Adrenal gland (tissue), 12 donors: Measurements from ENCODE around the gene MTHFD1L. TPM values are rescaled to one million over a fixed set of nuclear protein-coding genes. Genes with fewer than 3 reads are reported as not detected.

Experiments used
- DNase-seq, 7 donors: peaks; one replicate each; pipeline ENCODE4 v3.0.0-alpha.2; 2019 to 2020
- H3K27ac ChIP-seq, 5 donors: fragments of 200-600 bp; sonication (generic) in 4 of 5; 1 replicate in 3 of 5; 2 replicates in 2 of 5; pipeline versions ENCODE4 v1.5.1 to v1.8.0; 2016 to 2020; ENCODE audit warnings: mild to moderate bottlenecking in 1 of 5
- H3K27me3 ChIP-seq: fragments of 200-600 bp; 2 replicates; pipeline ENCODE4 v1.8.0; 2021
- H3K36me3 ChIP-seq, 2 donors: fragments of 200-600 bp; replicated peaks in 1 of 2; 1 replicate in 1 of 2; 2 replicates in 1 of 2; pipeline versions ENCODE4 v1.5.1 to v1.8.0; 2018 to 2022
- H3K4me1 ChIP-seq, 2 donors: fragments of 200-600 bp; replicated peaks in 1 of 2; 1 replicate in 1 of 2; 2 replicates in 1 of 2; pipeline versions ENCODE4 v1.5.1 to v1.8.0; 2018 to 2021
- H3K4me3 ChIP-seq, 4 donors: fragments of 200-600 bp; sonication (generic) in 3 of 4; one replicate each; pipeline ENCODE4 v1.5.1; 2016 to 2018
- H3K9me3 ChIP-seq, 3 donors: fragments of 200-600 bp; sonication (generic) in 1 of 3; replicated peaks in 1 of 3; 1 replicate in 2 of 3; 2 replicates in 1 of 3; pipeline versions ENCODE4 v1.5.1 to v1.8.0; 2016 to 2021
- POLR2A ChIP-seq, 2 donors: fragments of 450-650 bp; IDR thresholded peaks; one replicate each; pipeline ENCODE4 v1.6.1; 2017; ENCODE audit warnings: antibody characterized with exemption in 2 of 2, mild to moderate bottlenecking in 2 of 2, moderate library complexity in 1 of 2
- WGBS, 4 donors: extraction: QIAGEN DNeasy Blood & Tissue Kit in 2 of 4; methylation state at CpG; one replicate each; pipeline versions ENCODE4 v1.1.5 to v1.1.7; 2013 to 2017; 5-methylcytosine and 5-hydroxymethylcytosine counted together
- intact Hi-C, 2 donors: fragments of 100-400 bp; cut with DNase I; formaldehyde crosslinking; loops; one replicate each; pipeline versions ENCODE4 v1.14.1 to v1.15.0; 2022 to 2023
- polyA plus RNA-seq, 3 donors: library from polyadenylated mRNA; stranded (reverse); fragments of 200-250 nt in 2 of 3; fragments of 350-450 nt in 1 of 3; fragmentation: Illumina TruSeq in 1 of 3; extraction: RNeasy Lipid Tissue Mini Kit (QIAGEN cat#74804) in 1 of 3; gene quantifications; one replicate each; pipeline ENCODE4 v1.2.3, GENCODE V29; 2013 to 2014
- total RNA-seq, 9 donors: library from RNA; depleted of rRNA in 4 of 9; stranded (reverse); fragments of >200 nt in 4 of 9; fragments of 120-200 nt in 1 of 9; fragmentation: NEBNext Ultra II Directional in 1 of 9; extraction: Animal tissue kit (Norgen Biotek cat#: 25700) in 1 of 9; gene quantifications; one replicate each; pipeline versions ENCODE4 v1.1.0 to v1.2.4, GENCODE V29; 2013 to 2023
- TF ChIP-seq, protein P1 (sequence below), 6 experiments: fragments of 450-650 bp in 4 of 6; fragments of 200-600 bp in 2 of 6; sonication (generic) in 1 of 6; IDR thresholded peaks; 1 replicate in 5 of 6; 2 replicates in 1 of 6; pipeline versions ENCODE4 v1.5.1 to v1.8.0; 2016 to 2021; ENCODE audit warnings: antibody characterized with exemption in 6 of 6, mild to moderate bottlenecking in 2 of 6, moderate library complexity in 1 of 6
- donor health status: healthy with polysubstance abuse.
- donor health status: Bipolar disorder and iron deficiency.
- donor health status: DM: yes; HTN: yes; CAD: no.
- donor health status: DM: no; HTN: no; CAD: no.
- donor health status: DM: no; HTN: no; CAD: no.
- donor health status: DM: yes; HTN: yes; CAD: no.

Gene MTHFD1L
- total and polyA plus RNA-seq, 12 donors = 8.5 to 28.8 (median 18.1) TPM

DNA sequence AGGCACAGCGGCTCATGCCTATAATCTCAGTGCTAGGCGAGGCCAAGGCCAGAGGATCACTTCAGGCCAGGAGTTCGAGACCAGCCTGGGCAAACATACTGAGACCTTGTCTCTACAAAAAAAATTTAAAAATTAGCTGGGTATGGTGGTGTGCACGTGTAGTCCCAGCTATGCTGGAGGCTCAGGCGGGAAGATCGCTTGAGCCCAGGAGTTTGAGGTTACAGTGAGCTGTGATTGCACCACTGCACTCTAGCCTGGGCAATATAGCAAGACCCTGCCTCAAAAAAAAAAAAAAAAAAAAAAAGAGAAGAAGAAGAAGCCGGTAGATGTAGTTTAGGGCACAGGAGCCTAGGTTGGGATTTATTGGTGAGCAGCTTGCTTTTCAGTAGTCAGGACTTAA is 20.7 kb downstream of the MTHFD1L start:
- H3K4me1 ChIP-seq = peaks cover 6 to 20% of the 10 kb centered on the region in 2 donors

DNA sequence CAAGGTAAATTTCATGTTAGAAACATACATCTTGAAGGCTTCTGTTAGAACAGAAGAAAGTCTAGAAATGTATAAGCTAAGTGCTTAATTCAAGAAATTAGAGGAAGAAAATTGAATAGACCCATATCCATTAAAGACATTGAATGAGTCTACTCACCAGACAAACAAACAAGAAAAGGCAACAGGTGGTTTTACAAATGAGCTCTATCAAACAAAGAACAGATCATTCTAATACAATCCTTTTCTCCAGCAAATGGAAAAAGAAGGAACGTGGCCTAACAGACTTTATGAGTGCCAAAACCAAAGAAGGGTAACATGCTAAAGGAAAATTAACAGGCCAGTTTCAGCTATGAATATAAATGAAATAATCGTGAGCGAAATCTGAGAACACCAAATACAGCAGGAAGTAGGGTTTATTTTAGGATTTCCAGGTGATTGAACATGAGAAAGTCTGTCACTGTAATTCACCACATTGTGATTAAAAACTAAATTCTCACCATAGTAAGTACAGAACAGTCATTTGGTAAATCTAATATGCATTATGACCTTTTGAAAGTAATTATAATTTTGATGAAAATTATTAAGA is 22.6 kb downstream of the MTHFD1L start:
- peaks cover 0 to 4% of the 10 kb centered on the region in 2 donors for H3K4me1 ChIP-seq
- no peaks in the 10 kb centered on the region for H3K27me3 ChIP-seq
- intact Hi-C loops = no loop called here
- no peaks in the 10 kb centered on the region for H3K9me3 ChIP-seq
- DNase-seq = no peak
- H3K36me3 ChIP-seq = peaks cover 0 to 28% of the 10 kb centered on the region in 2 donors
- WGBS, 4 donors = 84 to 92% (median 87%) methylated on average over 3 of the region's 3 CpGs
- H3K4me3 ChIP-seq = no peak overlapping the region
- no peak overlapping the region for H3K27ac ChIP-seq
- TF ChIP-seq POLR2A (IDR thresholded peaks at IDR 0.05) = no peak
- TF ChIP-seq, protein P1, sequence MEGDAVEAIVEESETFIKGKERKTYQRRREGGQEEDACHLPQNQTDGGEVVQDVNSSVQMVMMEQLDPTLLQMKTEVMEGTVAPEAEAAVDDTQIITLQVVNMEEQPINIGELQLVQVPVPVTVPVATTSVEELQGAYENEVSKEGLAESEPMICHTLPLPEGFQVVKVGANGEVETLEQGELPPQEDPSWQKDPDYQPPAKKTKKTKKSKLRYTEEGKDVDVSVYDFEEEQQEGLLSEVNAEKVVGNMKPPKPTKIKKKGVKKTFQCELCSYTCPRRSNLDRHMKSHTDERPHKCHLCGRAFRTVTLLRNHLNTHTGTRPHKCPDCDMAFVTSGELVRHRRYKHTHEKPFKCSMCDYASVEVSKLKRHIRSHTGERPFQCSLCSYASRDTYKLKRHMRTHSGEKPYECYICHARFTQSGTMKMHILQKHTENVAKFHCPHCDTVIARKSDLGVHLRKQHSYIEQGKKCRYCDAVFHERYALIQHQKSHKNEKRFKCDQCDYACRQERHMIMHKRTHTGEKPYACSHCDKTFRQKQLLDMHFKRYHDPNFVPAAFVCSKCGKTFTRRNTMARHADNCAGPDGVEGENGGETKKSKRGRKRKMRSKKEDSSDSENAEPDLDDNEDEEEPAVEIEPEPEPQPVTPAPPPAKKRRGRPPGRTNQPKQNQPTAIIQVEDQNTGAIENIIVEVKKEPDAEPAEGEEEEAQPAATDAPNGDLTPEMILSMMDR (IDR thresholded peaks at IDR 0.05) = no peak

More for the DNA sequence above, 20.7 kb downstream of the MTHFD1L start:
- no peak for DNase-seq
- intact Hi-C loops = no loop called here
- Histone ChIP-seq H3K36me3 (peaks cover 0 to 28% of the 10 kb centered on the region in 2 donors), H3K9me3 (no peaks in the 10 kb centered on the region), H3K27ac (no peak overlapping the region), H3K4me3 (no peak overlapping the region), H3K27me3 (no peaks in the 10 kb centered on the region)
- TF ChIP-seq, protein P1 (IDR thresholded peaks at IDR 0.05) = no peak
- TF ChIP-seq POLR2A (IDR thresholded peaks at IDR 0.05) = no peak
- 96 to 98% (median 96%) methylated on average over 7 of the region's 7 CpGs for WGBS, 4 donors

DNA sequence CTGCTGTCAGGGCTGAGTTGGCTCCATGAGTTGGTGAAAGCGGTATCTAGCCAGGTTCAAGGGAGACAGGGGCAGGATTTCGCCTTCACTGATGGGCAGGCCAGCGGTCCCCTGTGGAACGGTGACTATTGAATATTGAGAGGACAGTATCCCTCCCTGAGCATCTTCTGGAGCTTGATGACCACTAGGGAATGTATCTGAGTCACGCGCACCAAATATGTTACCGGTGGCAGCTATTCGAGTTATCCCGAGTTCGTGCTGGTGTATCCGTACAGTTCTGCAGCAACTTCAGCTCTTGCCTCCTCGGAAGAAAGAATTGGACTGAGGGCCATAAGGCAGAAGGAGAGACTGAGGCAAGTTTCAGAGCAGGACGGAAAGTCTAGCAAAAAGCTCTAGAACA is 24.8 kb downstream of the MTHFD1L start:
- Histone ChIP-seq H3K27me3 (no peaks in the 10 kb centered on the region), H3K4me3 (no peak overlapping the region), H3K4me1 (peaks cover 0 to 3% of the 10 kb centered on the region in 2 donors), H3K36me3 (peaks cover 0 to 28% of the 10 kb centered on the region in 2 donors), H3K27ac (no peak overlapping the region), H3K9me3 (no peaks in the 10 kb centered on the region)
- intact Hi-C loops = loop anchor here (5.0 to 10.0 kb wide), 3 partner anchors 114 to 437 kb away; no protein-coding TSS in a partner anchor
- no peak for DNase-seq
- TF ChIP-seq, protein P1 (IDR thresholded peaks at IDR 0.05) = no peak
- TF ChIP-seq POLR2A (IDR thresholded peaks at IDR 0.05) = no peak
- 91 to 95% (median 92%) methylated on average over 13 of the region's 13 CpGs for WGBS, 4 donors

DNA sequence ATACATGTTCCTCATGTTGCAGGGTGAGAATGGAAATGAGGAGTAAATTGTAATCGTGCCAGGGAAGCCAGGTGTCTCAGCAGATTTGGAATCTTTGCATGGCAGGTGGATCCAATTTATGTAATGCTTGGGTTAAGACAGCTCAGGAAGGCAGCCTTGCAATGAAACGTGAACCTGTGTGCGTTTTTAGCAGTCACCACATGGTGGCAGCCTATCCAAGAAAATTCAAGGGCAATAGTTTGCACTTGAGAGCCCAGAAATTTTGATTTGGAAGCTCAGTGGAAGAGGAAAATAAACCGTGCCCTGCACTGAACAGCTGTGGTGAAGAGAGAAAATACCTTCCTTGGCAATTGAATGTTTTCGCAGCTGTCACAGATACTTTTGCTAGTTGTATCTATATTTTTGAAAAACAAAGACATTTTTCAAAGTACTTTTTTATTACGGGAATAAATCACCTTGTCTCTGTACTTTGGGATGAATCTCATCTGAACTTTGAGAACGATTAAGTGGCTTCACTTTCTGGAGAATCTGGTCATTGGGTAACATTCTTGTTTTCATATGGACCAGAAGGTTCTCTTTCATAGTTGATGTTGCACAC is 26.5 kb downstream of the MTHFD1L start:
- WGBS, 4 donors = 13 to 19% (median 18%) methylated on average over 7 of the region's 7 CpGs
- peaks cover 0 to 28% of the 10 kb centered on the region in 2 donors for H3K36me3 ChIP-seq
- intact Hi-C loops = loop anchor here (2.0 to 10.0 kb wide), 5 partner anchors 113 to 443 kb away; no protein-coding TSS in a partner anchor
- no peak overlapping the region for H3K4me3 ChIP-seq
- H3K27ac ChIP-seq = no peak overlapping the region
- H3K27me3 ChIP-seq = no peaks in the 10 kb centered on the region
- TF ChIP-seq, protein P1 (IDR thresholded peaks at IDR 0.05) = peak; percentile 75 to 88 (median 83)
- no peak for TF ChIP-seq POLR2A (IDR thresholded peaks at IDR 0.05)
- peak; percentile 63 to 92 (median 76) for DNase-seq
- no peaks in the 10 kb centered on the region for H3K9me3 ChIP-seq
- peaks cover 0 to 3% of the 10 kb centered on the region in 2 donors for H3K4me1 ChIP-seq
